Forelimb muscle (tissue), 1 donor: Measurements from ENCODE around the gene ISYNA1. TPM values are rescaled to one million over a fixed set of nuclear protein-coding genes. Genes with fewer than 3 reads are reported as not detected.

Experiments used
- DNase-seq: peaks from one replicate; pipeline ENCODE4 v3.0.0-alpha.2; 2013; ENCODE audit warnings: low read depth
- polyA plus RNA-seq: library from polyadenylated mRNA; unstranded; fragments of 120-200 nt; gene quantifications from one replicate; pipeline ENCODE4 v1.2.1, GENCODE V29; 2013; ENCODE audit not compliant: insufficient read length

Gene ISYNA1
- polyA plus RNA-seq, 1 donor, result 164 TPM

GRCh38 chr19:18431351-18432197 is 6.4 kb downstream of the ISYNA1 start:
- no peak for DNase-seq

GRCh38 chr19:18430417-18431144 is 7.4 kb downstream of the ISYNA1 start:
- no peak for DNase-seq

GRCh38 chr19:18429717-18430416 is 8.1 kb downstream of the ISYNA1 start:
- no peak for DNase-seq

- DNase-seq, result no peak
Measured at GRCh38 chr19:18428787-18429674, 8.9 kb downstream of the ISYNA1 start.

- DNase-seq, result no peak
Measured at GRCh38 chr19:18428173-18428786, 9.7 kb downstream of the ISYNA1 start.

- DNase-seq, result no peak
Measured at GRCh38 chr19:18427743-18428113, 10.2 kb downstream of the ISYNA1 start.

- no peak for DNase-seq
Measured at GRCh38 chr19:18427080-18427742, 10.7 kb downstream of the ISYNA1 start.

- DNase-seq, result no peak
Measured at GRCh38 chr19:18426416-18426767, 11.5 kb downstream of the ISYNA1 start.

- no peak for DNase-seq
Measured at GRCh38 chr19:18425515-18426415, 12.2 kb downstream of the ISYNA1 start.

GRCh38 chr19:18424890-18425514 is 12.9 kb downstream of the ISYNA1 start:
- DNase-seq, result no peak

- no peak for DNase-seq
Measured at GRCh38 chr19:18424122-18424889, 13.6 kb downstream of the ISYNA1 start.

- DNase-seq, result no peak
Measured at GRCh38 chr19:18423258-18424020, 14.5 kb downstream of the ISYNA1 start.

GRCh38 chr19:18422530-18423191 is 15.3 kb downstream of the ISYNA1 start:
- DNase-seq, result no peak

GRCh38 chr19:18421371-18421959 is 16.5 kb downstream of the ISYNA1 start:
- no peak for DNase-seq

GRCh38 chr19:18420930-18421329 is 17.0 kb downstream of the ISYNA1 start:
- no peak for DNase-seq

- no peak for DNase-seq
Measured at GRCh38 chr19:18419699-18420460, 18.1 kb downstream of the ISYNA1 start.
